HepG2 (cell line): ENCODE measurements around the gene ZNF638. TPM values are rescaled to one million over a fixed set of nuclear protein-coding genes. Genes with fewer than 3 reads are reported as not detected.

ENCODE experiments used
- AFF4 ChIP-seq: sonication (generic); formaldehyde crosslinking; IDR thresholded peaks from 2 replicates; pipeline ENCODE4 v1.4.0; 2020; ENCODE audit warnings: missing genetic modification reagents
- ATF4 ChIP-seq, 2 experiments: fragments of 450-650 bp in 1 of 2; sonication (generic) in 1 of 2; formaldehyde crosslinking; IDR thresholded peaks; 2 replicates each; pipeline versions ENCODE4 v1.5.0 to v1.8.0; 2020 to 2022; ENCODE audit warnings: mild to moderate bottlenecking in 1 of 2, missing genetic modification reagents in 1 of 2
- FOXO1 ChIP-seq: sonication (generic); formaldehyde crosslinking; IDR thresholded peaks from 2 replicates; pipeline ENCODE4 v1.4.0; 2020; ENCODE audit warnings: missing genetic modification reagents
- GATAD1 ChIP-seq: IDR thresholded peaks from 2 replicates; pipeline ENCODE4 v1.6.1; 2016; ENCODE audit warnings: missing genetic modification reagents, missing compliant biosample characterization
- GATAD2A ChIP-seq: IDR thresholded peaks from 2 replicates; pipeline ENCODE4 v1.6.1; 2016
- KLF6 ChIP-seq: IDR thresholded peaks from 2 replicates; pipeline ENCODE4 v1.8.0; 2016; ENCODE audit warnings: missing biosample characterization, missing genetic modification reagents
- MAFK ChIP-seq, 2 experiments: IDR thresholded peaks in 1 of 2; conservative IDR thresholded peaks in 1 of 2; 2 replicates each; pipeline ENCODE4 v1.6.1; 2011; ENCODE audit warnings: improper control_type of control experiment in 2 of 2, low read length in 2 of 2
- MXD4 ChIP-seq: IDR thresholded peaks from 2 replicates; pipeline ENCODE4 v1.6.1; 2016; ENCODE audit warnings: mild to moderate bottlenecking, missing biosample characterization, missing genetic modification reagents
- POLR2AphosphoS2 ChIP-seq: IDR thresholded peaks from 2 replicates; pipeline ENCODE4 v1.6.1; 2011; ENCODE audit warnings: low read depth, low read length, improper control_type of control experiment
- PPARG ChIP-seq: conservative IDR thresholded peaks from 2 replicates; pipeline ENCODE4 v1.6.1; 2016; ENCODE audit warnings: missing biosample characterization, missing genetic modification reagents
- XRCC5 ChIP-seq: fragments of 200-400 bp; formaldehyde crosslinking; optimal IDR thresholded peaks from 2 replicates; pipeline ENCODE3; 2017; ENCODE audit warnings: mild to moderate bottlenecking, low read length
- YY1 ChIP-seq: IDR thresholded peaks from 2 replicates; pipeline ENCODE4 v1.6.1; 2011; ENCODE audit warnings: low read length, low read depth, moderate library complexity, mild to moderate bottlenecking; ENCODE audit not compliant: insufficient read depth, insufficient replicate concordance
- ZBTB39 ChIP-seq: sonication (generic); formaldehyde crosslinking; IDR thresholded peaks from 2 replicates; pipeline ENCODE4 v1.5.0; 2020; ENCODE audit warnings: missing genetic modification reagents
- ZNF232 ChIP-seq: sonication (generic); formaldehyde crosslinking; IDR thresholded peaks from 2 replicates; pipeline ENCODE4 v1.4.0; 2020; ENCODE audit warnings: missing genetic modification reagents, borderline replicate concordance
- ZNF235 ChIP-seq: sonication (generic); formaldehyde crosslinking; IDR thresholded peaks from 2 replicates; pipeline ENCODE4 v1.8.1; 2023; ENCODE audit warnings: mild to moderate bottlenecking, missing genetic modification reagents, borderline replicate concordance
- ZNF281 ChIP-seq: sonication (generic); formaldehyde crosslinking; IDR thresholded peaks from 2 replicates; pipeline ENCODE4 v1.4.0; 2020; ENCODE audit warnings: missing genetic modification reagents, borderline replicate concordance
- ZNF382 ChIP-seq: sonication (generic); formaldehyde crosslinking; IDR thresholded peaks from 2 replicates; pipeline ENCODE4 v1.5.0; 2020; ENCODE audit warnings: missing genetic modification reagents, mild to moderate bottlenecking, borderline replicate concordance
- ZNF501 ChIP-seq: sonication (generic); formaldehyde crosslinking; IDR thresholded peaks from 2 replicates; pipeline ENCODE4 v1.5.1; 2020; ENCODE audit warnings: mild to moderate bottlenecking, moderate library complexity, missing genetic modification reagents
- ZNF839 ChIP-seq: sonication (generic); formaldehyde crosslinking; IDR thresholded peaks from 2 replicates; pipeline ENCODE4 v1.4.0; 2020; ENCODE audit warnings: missing genetic modification reagents, mild to moderate bottlenecking, borderline replicate concordance
- polyA plus RNA-seq, 8 experiments: library from polyadenylated mRNA; depleted of rRNA in 3 of 8; stranded (reverse) in 7 of 8; unstranded in 1 of 8; fragments of >200 nt; fragmentation: Illumina TruSeq in 4 of 8; extraction: Trizol in 4 of 8; gene quantifications; 2 replicates each; pipeline versions ENCODE4 v1.2.1 to v1.2.3, GENCODE V29; 2011 to 2016; ENCODE audit warnings: low read depth in 4 of 8, missing spikeins in 1 of 8, mixed read lengths in 1 of 8; ENCODE audit not compliant: insufficient read depth in 1 of 8
- total RNA-seq, 5 experiments: library from RNA; depleted of rRNA; stranded (reverse); fragments of >200 nt; fragmentation: Illumina TruSeq; extraction: Trizol; gene quantifications; 2 replicates each; pipeline ENCODE4 v1.2.3, GENCODE V29; 2016; ENCODE audit warnings: low read depth in 1 of 5

ZNF638 gene
- total and polyA plus RNA-seq, 2 of the 13 experiments (the other 11 are each of a cell fraction or from before 2014, with no cell fraction given): 92.7 to 144 TPM

- TF ChIP-seq POLR2AphosphoS2 (peak; percentile 90; the same call in 1 of the 2 replicates), MXD4 (CRISPR knock-in tag) (peak; percentile 62), ZNF839 (peak; percentile 42; the same call in 1 of the 2 replicates), MAFK (conservative IDR thresholded peaks at IDR 0.05 in 1 of 2, IDR thresholded peaks at IDR 0.05 in 1 of 2; ENCODE audit: low read length in 2 of 2) (no peak), GATAD2A (CRISPR knock-in tag) (peak; percentile 76), GATAD1 (no peak), FOXO1 (CRISPR knock-in tag) (no peak), XRCC5 (peak; percentile 93), ZNF501 (CRISPR knock-in tag) (peak; percentile 62; the same call in 1 of the 2 replicates), ZNF235 (CRISPR knock-in tag) (no peak; the same call in 1 of the 2 replicates), ZBTB39 (peak; percentile 76; the same call in 1 of the 2 replicates), ZNF382 (no peak), ATF4 (CRISPR knock-in tag; IDR thresholded peaks at IDR 0.05) (peak in 1 of 2 experiments; percentile 73; a peak in 1 of 4 replicates), ZNF281 (no peak), PPARG (CRISPR knock-in tag) (no peak), YY1 (peak; percentile 91), AFF4 (0 out of 2 replicates have a peak, but pooled peaks have one; percentile 34), KLF6 (CRISPR knock-in tag) (no peak; the same call in 1 of the 2 replicates), ZNF232 (CRISPR knock-in tag) (no peak)
Observed at GRCh38 chr2:71331581-71332434, at the start of gene ZNF638 (continued).
